DND-41 (cell line): ENCODE results near the gene MRPL39.

Experiments
- ATAC-seq: fragments of 200-7000 bp; cut with Tn5 transposase; 3 replicates; pipeline ENCODE4 v1.9.1; 2021; ENCODE audit warnings: low read depth; ENCODE audit not compliant: insufficient read depth
- DNase-seq: peaks from one replicate; pipeline ENCODE4 v3.0.0-alpha.2; 2020
- H2AFZ ChIP-seq: 2 replicates; pipeline ENCODE4 v1.6.0; 2012; ENCODE audit warnings: low read depth, low read length
- H3K27ac ChIP-seq: 2 replicates; pipeline ENCODE4 v1.5.1; 2012; ENCODE audit warnings: low read length, inconsistent platforms
- H3K27me3 ChIP-seq: fragments of 200-600 bp; sonication (generic); 2 replicates; pipeline ENCODE4 v1.6.0; 2012; ENCODE audit warnings: low read length, mild to moderate bottlenecking, inconsistent platforms; ENCODE audit not compliant: insufficient read depth, poor library complexity
- H3K36me3 ChIP-seq: 2 replicates; pipeline ENCODE4 v1.5.1; 2012; ENCODE audit warnings: low read length, inconsistent platforms; ENCODE audit not compliant: insufficient read depth
- H3K4me1 ChIP-seq: 2 replicates; pipeline ENCODE4 v1.5.1; 2012; ENCODE audit warnings: mild to moderate bottlenecking, low read length; ENCODE audit not compliant: insufficient read depth
- H3K4me2 ChIP-seq: 2 replicates; pipeline ENCODE4 v1.6.0; 2012; ENCODE audit warnings: mild to moderate bottlenecking, moderate library complexity, low read length, inconsistent platforms; ENCODE audit not compliant: insufficient read depth
- H3K4me3 ChIP-seq, 2 experiments: fragments of 200-600 bp in 1 of 2; shearing (Covaris generic) in 1 of 2; 2 replicates each; pipeline ENCODE4 v1.5.1; 2012 to 2016; ENCODE audit warnings: inconsistent platforms in 2 of 2, low read length in 2 of 2, mild to moderate bottlenecking in 2 of 2, low read depth in 1 of 2, moderate library complexity in 1 of 2
- H3K79me2 ChIP-seq: 2 replicates; pipeline ENCODE4 v1.6.0; 2012; ENCODE audit warnings: low read length, inconsistent platforms; ENCODE audit not compliant: insufficient read depth
- H3K9ac ChIP-seq: 2 replicates; pipeline ENCODE4 v1.6.0; 2012; ENCODE audit warnings: low read depth, mild to moderate bottlenecking, inconsistent platforms, low read length, moderate library complexity
- H3K9me3 ChIP-seq: 2 replicates; pipeline ENCODE4 v1.5.1; 2012; ENCODE audit warnings: low read length, moderate library complexity, mild to moderate bottlenecking, inconsistent platforms; ENCODE audit not compliant: insufficient read depth, severe bottlenecking
- H4K20me1 ChIP-seq: 2 replicates; pipeline ENCODE4 v1.6.0; 2012; ENCODE audit warnings: low read length; ENCODE audit not compliant: insufficient read depth
- CTCF ChIP-seq: IDR thresholded peaks from 2 replicates; pipeline ENCODE4 v1.5.1; 2012; ENCODE audit warnings: borderline replicate concordance, low read length, moderate library complexity, mild to moderate bottlenecking; ENCODE audit not compliant: poor library complexity, severe bottlenecking; ENCODE audit errors: extremely low read depth
- EZH2 ChIP-seq: IDR thresholded peaks from 3 replicates; pipeline ENCODE4 v1.6.1; 2012; ENCODE audit warnings: borderline replicate concordance, low read depth, mild to moderate bottlenecking, moderate library complexity, low read length, inconsistent platforms; ENCODE audit not compliant: severe bottlenecking

Gene MRPL39

GRCh38 chr21:25637851-25638659, 30.8 kb upstream of the MRPL39 start:
- H3K4me2 ChIP-seq: no peak overlapping the region
- DNase-seq: no peak

GRCh38 chr21:25636727-25637126, 29.4 kb upstream of the MRPL39 start:
- H3K27me3 ChIP-seq: no peaks in the 10 kb centered on the region
- no peaks in the 10 kb centered on the region for H3K4me1 ChIP-seq
- H3K9ac ChIP-seq: no peak overlapping the region
- TF ChIP-seq CTCF (no peak), EZH2 (no peak)
- no peak overlapping the region for H2AFZ ChIP-seq
- no peak overlapping the region for H3K4me3 ChIP-seq
- no peaks in the 10 kb centered on the region for H3K9me3 ChIP-seq
- no peaks in the 10 kb centered on the region for H3K79me2 ChIP-seq
- no peaks in the 10 kb centered on the region for H3K36me3 ChIP-seq
- ATAC-seq (no peak), DNase-seq (no peak)
- no peak overlapping the region for H3K27ac ChIP-seq
- H3K4me2 ChIP-seq: no peak overlapping the region
- no peaks in the 10 kb centered on the region for H4K20me1 ChIP-seq

More at GRCh38 chr21:25637851-25638659, 30.8 kb upstream of the MRPL39 start:
- Histone ChIP-seq H3K79me2 (no peaks in the 10 kb centered on the region), H3K36me3 (no peaks in the 10 kb centered on the region), H3K27me3 (no peaks in the 10 kb centered on the region), H2AFZ (no peak overlapping the region), H3K9ac (no peak overlapping the region), H3K9me3 (no peaks in the 10 kb centered on the region), H3K4me1 (no peaks in the 10 kb centered on the region), H4K20me1 (no peaks in the 10 kb centered on the region), H3K4me3 (no peak overlapping the region), H3K27ac (no peak overlapping the region)
- TF ChIP-seq CTCF (no peak), EZH2 (no peak)
- no peak for ATAC-seq

- ATAC-seq (no peak), DNase-seq (no peak)
- Histone ChIP-seq H3K36me3 (no peaks in the 10 kb centered on the region), H3K9ac (no peak overlapping the region), H3K27ac (no peak overlapping the region), H3K79me2 (no peaks in the 10 kb centered on the region), H3K27me3 (no peaks in the 10 kb centered on the region), H2AFZ (no peak overlapping the region), H4K20me1 (no peaks in the 10 kb centered on the region), H3K4me2 (no peak overlapping the region), H3K4me1 (no peaks in the 10 kb centered on the region), H3K9me3 (no peaks in the 10 kb centered on the region), H3K4me3 (no peak overlapping the region)
- TF ChIP-seq EZH2 (no peak), CTCF (no peak)
Observed at GRCh38 chr21:25635310-25635709, 28.0 kb upstream of the MRPL39 start.
